ENCODE results near the gene MAP3K10.

- TF ChIP-seq RAD21 (conservative IDR thresholded peaks at IDR 0.05): no peak
- no peak for TF ChIP-seq CTCF (IDR thresholded peaks at IDR 0.05; ENCODE audit: poor library complexity, severe bottlenecking)
- no peak for TF ChIP-seq POLR2AphosphoS5 (IDR thresholded peaks at IDR 0.05)
- TF ChIP-seq EZH2 (IDR thresholded peaks at IDR 0.05; ENCODE audit: borderline replicate concordance, insufficient read depth, low read length, poor library complexity, severe bottlenecking): no peak
- no peak for TF ChIP-seq REST (IDR thresholded peaks at IDR 0.05; ENCODE audit: borderline replicate concordance)
- TF ChIP-seq SMC3 (conservative IDR thresholded peaks at IDR 0.05; ENCODE audit: poor library complexity): no peak
- no peak for TF ChIP-seq TAF1 (IDR thresholded peaks at IDR 0.05; ENCODE audit: low read depth)
- no peak for TF ChIP-seq MXI1 (conservative IDR thresholded peaks at IDR 0.05; ENCODE audit: poor library complexity, severe bottlenecking)
Measured at GRCh38 chr19:40244579-40245317, 53.5 kb downstream of the MAP3K10 start.

All from neural cell (in vitro differentiated cells).